HG03432 (cell line): ENCODE results near the gene SSB.
"Not testable (repeated sequence)": the region's sequence is repeated elsewhere in the genome, so short reads cannot be mapped to it uniquely, and the experiment has no call there.

ENCODE experiments used
- ATAC-seq: cut with Tn5 transposase; IDR thresholded peaks from one replicate; pipeline ENCODE4 v1.9.1; 2021; ENCODE audit warnings: mild to moderate bottlenecking, moderate library complexity; ENCODE audit not compliant: unreplicated experiment

SSB gene

GRCh38 chr2:169798718-169799592 lies at the start of gene SSB:
Gene SSB, plus strand, starts transcription at chr2:169798871. Its CDS starts 2,090 bp downstream, at chr2:169800961.
- peak; percentile 98 for ATAC-seq

GRCh38 chr2:169752752-169753151 lies 45.9 kb upstream of the SSB start:
- no peak for ATAC-seq

- ATAC-seq, result no peak
Observed at GRCh38 chr2:169755083-169755870, 43.4 kb upstream of the SSB start.

- no peak for ATAC-seq
Observed at GRCh38 chr2:169756342-169756741, 42.3 kb upstream of the SSB start.

- ATAC-seq, result no peak
Observed at GRCh38 chr2:169757356-169757755, 41.3 kb upstream of the SSB start.

- no peak for ATAC-seq
Observed at GRCh38 chr2:169757778-169758177, 40.9 kb upstream of the SSB start.

- peak; percentile 48 for ATAC-seq
Observed at GRCh38 chr2:169759987-169760386, 38.7 kb upstream of the SSB start.

GRCh38 chr2:169760798-169761197 lies 37.9 kb upstream of the SSB start:
- ATAC-seq, result not testable (repeated sequence)

- no peak for ATAC-seq
Observed at GRCh38 chr2:169761251-169761969, 37.3 kb upstream of the SSB start.

- ATAC-seq, result no peak
Observed at GRCh38 chr2:169761970-169762292, 36.7 kb upstream of the SSB start.

- no peak for ATAC-seq
Observed at GRCh38 chr2:169765523-169765922, 33.1 kb upstream of the SSB start.

GRCh38 chr2:169767243-169767888 lies 31.3 kb upstream of the SSB start:
- ATAC-seq, result no peak

- ATAC-seq, result no peak
Observed at GRCh38 chr2:169768262-169768995, 30.2 kb upstream of the SSB start.

GRCh38 chr2:169771021-169771420 lies 27.6 kb upstream of the SSB start:
- ATAC-seq, result no peak

- no peak for ATAC-seq
Observed at GRCh38 chr2:169771612-169772011, 27.1 kb upstream of the SSB start.

GRCh38 chr2:169772651-169773050 lies 26.0 kb upstream of the SSB start:
- ATAC-seq, result no peak

GRCh38 chr2:169775354-169775753 lies 23.3 kb upstream of the SSB start:
- no peak for ATAC-seq

GRCh38 chr2:169775765-169776164 lies 22.9 kb upstream of the SSB start:
- ATAC-seq, result no peak

- no peak for ATAC-seq
Observed at GRCh38 chr2:169776252-169776761, 22.4 kb upstream of the SSB start.

- ATAC-seq, result no peak
Observed at GRCh38 chr2:169778446-169778845, 20.2 kb upstream of the SSB start.
